Measurements from ENCODE around the gene SDR42E2. TPM values are rescaled to one million over a fixed set of nuclear protein-coding genes. Genes with fewer than 3 reads are reported as not detected.

The SDR42E2 gene
- total and polyA plus RNA-seq, 10 donors: 0.09 to 0.24 (median 0.14) TPM; not detected in 5

DNA sequence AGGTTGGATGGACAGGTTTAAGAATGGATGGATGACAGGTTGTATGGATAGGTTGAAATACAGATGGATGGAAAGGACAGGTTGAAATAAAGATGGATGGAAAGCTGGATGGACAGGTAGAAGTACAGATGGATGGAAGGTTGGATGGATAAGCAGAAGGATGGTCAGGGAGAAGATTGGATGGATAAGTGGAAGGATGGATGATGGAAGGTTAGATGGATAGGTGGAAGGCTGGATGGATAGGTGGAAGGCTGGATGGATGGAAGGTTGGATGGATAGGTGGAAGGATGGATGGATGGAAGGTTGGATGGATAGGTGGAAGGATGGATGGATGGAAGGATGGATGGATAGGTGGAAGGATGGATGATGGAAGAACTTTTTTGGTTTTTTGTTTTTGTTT is 905 bp upstream of the SDR42E2 start:
- no peaks in the 10 kb centered on the region for H3K9me3 ChIP-seq
- no peak overlapping the region for H3K27ac ChIP-seq
- no peaks in the 10 kb centered on the region for H3K36me3 ChIP-seq
- intact Hi-C loops (cut with DNase I; ENCODE audit: low total_unique reads): no loop called here
- peaks cover 0 to 13% (median 9%) of the 10 kb centered on the region in 6 donors for H3K4me1 ChIP-seq
- TF ChIP-seq, protein P1, sequence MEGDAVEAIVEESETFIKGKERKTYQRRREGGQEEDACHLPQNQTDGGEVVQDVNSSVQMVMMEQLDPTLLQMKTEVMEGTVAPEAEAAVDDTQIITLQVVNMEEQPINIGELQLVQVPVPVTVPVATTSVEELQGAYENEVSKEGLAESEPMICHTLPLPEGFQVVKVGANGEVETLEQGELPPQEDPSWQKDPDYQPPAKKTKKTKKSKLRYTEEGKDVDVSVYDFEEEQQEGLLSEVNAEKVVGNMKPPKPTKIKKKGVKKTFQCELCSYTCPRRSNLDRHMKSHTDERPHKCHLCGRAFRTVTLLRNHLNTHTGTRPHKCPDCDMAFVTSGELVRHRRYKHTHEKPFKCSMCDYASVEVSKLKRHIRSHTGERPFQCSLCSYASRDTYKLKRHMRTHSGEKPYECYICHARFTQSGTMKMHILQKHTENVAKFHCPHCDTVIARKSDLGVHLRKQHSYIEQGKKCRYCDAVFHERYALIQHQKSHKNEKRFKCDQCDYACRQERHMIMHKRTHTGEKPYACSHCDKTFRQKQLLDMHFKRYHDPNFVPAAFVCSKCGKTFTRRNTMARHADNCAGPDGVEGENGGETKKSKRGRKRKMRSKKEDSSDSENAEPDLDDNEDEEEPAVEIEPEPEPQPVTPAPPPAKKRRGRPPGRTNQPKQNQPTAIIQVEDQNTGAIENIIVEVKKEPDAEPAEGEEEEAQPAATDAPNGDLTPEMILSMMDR (IDR thresholded peaks at IDR 0.05 in 8 of 11, conservative IDR thresholded peaks at IDR 0.05 in 3 of 11): no peak
- no peak for TF ChIP-seq POLR2A (IDR thresholded peaks at IDR 0.05)
- TF ChIP-seq POLR2AphosphoS5 (IDR thresholded peaks at IDR 0.05): no peak
- H3K4me3 ChIP-seq: no peak overlapping the region
- no peak for DNase-seq
- peaks cover 4 to 34% (median 13%) of the 10 kb centered on the region in 7 donors for H3K27me3 ChIP-seq (replicated peaks in 1 of 7)

DNA sequence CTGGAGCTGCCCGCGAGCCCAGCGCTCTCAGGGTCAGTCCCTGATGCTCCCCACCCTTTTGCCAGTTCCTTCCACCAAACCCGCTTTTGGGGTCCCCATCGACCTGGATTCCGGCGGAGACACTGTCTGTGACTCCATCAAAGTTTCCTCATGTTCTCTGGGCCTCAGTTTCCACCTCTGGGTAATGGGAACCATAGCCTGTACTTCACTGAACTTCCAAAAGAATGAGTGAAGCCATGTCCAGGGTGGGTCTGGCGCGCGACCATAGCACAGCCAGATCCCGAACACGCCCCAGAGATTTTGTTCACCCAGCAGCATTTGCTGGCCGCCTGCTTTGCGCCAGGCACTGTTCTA is 327 bp downstream of the SDR42E2 start:
- intact Hi-C loops (cut with DNase I; ENCODE audit: low total_unique reads): no loop called here
- TF ChIP-seq POLR2AphosphoS5 (IDR thresholded peaks at IDR 0.05): no peak
- TF ChIP-seq POLR2A (IDR thresholded peaks at IDR 0.05): no peak
- TF ChIP-seq, protein P1 (IDR thresholded peaks at IDR 0.05 in 8 of 11, conservative IDR thresholded peaks at IDR 0.05 in 3 of 11): no peak
- Histone ChIP-seq H3K9me3 (peaks cover 0 to 2% (median 0%) of the 10 kb centered on the region in 8 donors), H3K27ac (no peak overlapping the region), H3K27me3 (replicated peaks in 1 of 7) (peaks cover 4 to 34% (median 13%) of the 10 kb centered on the region in 7 donors), H3K4me3 (peak overlapping the region in 5 of 8 donors; percentile 12 to 53 (median 17)), H3K4me1 (peaks cover 0 to 13% (median 9%) of the 10 kb centered on the region in 6 donors), H3K36me3 (no peaks in the 10 kb centered on the region)
- WGBS, 5 donors: 44 to 61% (median 49%) methylated on average over 12 to 14 of the region's 14 CpGs
- no peak for DNase-seq

DNA sequence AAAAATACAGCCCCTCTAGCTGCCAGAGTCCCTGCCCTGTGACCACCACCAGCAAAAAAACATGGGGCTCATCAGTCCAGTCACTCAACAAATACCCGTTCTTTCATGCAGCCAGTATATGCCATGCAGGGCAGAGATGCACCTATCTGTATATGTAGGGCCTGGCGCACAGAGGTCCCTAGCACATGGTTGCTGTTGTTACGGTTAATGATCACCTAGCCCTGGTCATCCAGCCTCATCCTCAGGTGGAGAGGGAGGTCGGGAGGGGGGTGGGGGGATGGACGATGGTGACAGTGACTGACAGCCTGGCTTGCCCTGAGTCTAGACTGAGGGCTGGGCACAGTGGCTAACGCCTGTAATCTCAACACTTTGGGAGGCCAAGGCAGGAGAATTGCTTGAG is 1.5 kb downstream of the SDR42E2 start:
- 80 to 91% (median 89%) methylated on average over 4 to 6 of the region's 6 CpGs for WGBS, 5 donors
- intact Hi-C loops (cut with DNase I; ENCODE audit: low total_unique reads): no loop called here
- H3K4me1 ChIP-seq: peaks cover 0 to 13% (median 9%) of the 10 kb centered on the region in 6 donors

DNA sequence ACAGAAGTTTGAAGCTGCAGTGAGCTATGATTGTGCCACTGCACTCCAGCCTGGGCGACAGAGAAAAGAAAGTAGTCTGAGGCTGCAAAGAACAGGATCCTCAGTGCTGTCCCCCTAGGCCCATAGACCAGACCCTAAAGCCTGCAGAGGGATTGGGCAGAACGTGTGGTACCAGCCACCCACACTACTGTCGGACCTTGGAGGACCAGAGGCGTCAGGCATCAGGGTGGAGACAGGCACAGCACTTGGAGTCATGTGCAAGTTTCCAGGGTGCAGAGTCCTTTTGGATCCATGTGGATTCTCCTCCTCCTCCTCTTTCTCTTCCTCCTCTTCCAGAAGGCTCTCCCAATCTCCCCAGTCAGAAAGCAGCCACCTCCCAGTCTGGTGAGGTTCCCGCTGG is 2.2 kb downstream of the SDR42E2 start:
- Histone ChIP-seq H3K4me3 (no peak overlapping the region), H3K27ac (no peak overlapping the region), H3K4me1 (peaks cover 0 to 13% (median 9%) of the 10 kb centered on the region in 6 donors), H3K36me3 (no peaks in the 10 kb centered on the region), H3K9me3 (peaks cover 0 to 2% (median 0%) of the 10 kb centered on the region in 8 donors), H3K27me3 (replicated peaks in 1 of 7) (peaks cover 4 to 34% (median 13%) of the 10 kb centered on the region in 7 donors)
- intact Hi-C loops (cut with DNase I; ENCODE audit: low total_unique reads): no loop called here
- 79 to 97% (median 90%) methylated on average over 5 of the region's 5 CpGs for WGBS, 5 donors
- TF ChIP-seq, protein P1 (IDR thresholded peaks at IDR 0.05 in 8 of 11, conservative IDR thresholded peaks at IDR 0.05 in 3 of 11): no peak
- TF ChIP-seq POLR2AphosphoS5 (IDR thresholded peaks at IDR 0.05) (no peak), POLR2A (IDR thresholded peaks at IDR 0.05) (no peak)
- DNase-seq: no peak

More for the DNA sequence above, 1.5 kb downstream of the SDR42E2 start:
- H3K9me3 ChIP-seq: peaks cover 0 to 2% (median 0%) of the 10 kb centered on the region in 8 donors
- peaks cover 4 to 34% (median 13%) of the 10 kb centered on the region in 7 donors for H3K27me3 ChIP-seq (replicated peaks in 1 of 7)
- H3K27ac ChIP-seq: no peak overlapping the region
- no peaks in the 10 kb centered on the region for H3K36me3 ChIP-seq
- TF ChIP-seq POLR2A (IDR thresholded peaks at IDR 0.05) (no peak), POLR2AphosphoS5 (IDR thresholded peaks at IDR 0.05) (no peak)
- TF ChIP-seq, protein P1 (IDR thresholded peaks at IDR 0.05 in 8 of 11, conservative IDR thresholded peaks at IDR 0.05 in 3 of 11): no peak
- no peak for DNase-seq
- H3K4me3 ChIP-seq: no peak overlapping the region

Data from spleen (tissue), 11 donors.